Thyroid gland (tissue), 4 donors: Measurements from ENCODE around the gene ZNF502.

ENCODE experiments used
- POLR2A ChIP-seq, 2 donors: fragments of 450-650 bp; IDR thresholded peaks; one replicate each; pipeline ENCODE4 v1.6.1; 2017; ENCODE audit warnings: antibody characterized with exemption in 2 of 2, mild to moderate bottlenecking in 2 of 2, moderate library complexity in 1 of 2
- TF ChIP-seq, protein P1 (sequence below), 6 experiments: fragments of 200-600 bp in 3 of 6; fragments of 450-650 bp in 3 of 6; sonication (generic) in 3 of 6; IDR thresholded peaks; one replicate each; pipeline ENCODE4 v1.5.1; 2016 to 2019; ENCODE audit warnings: antibody characterized with exemption in 6 of 6, mild to moderate bottlenecking in 2 of 6, inconsistent platforms in 1 of 6, moderate library complexity in 1 of 6

- TF ChIP-seq, protein P1, sequence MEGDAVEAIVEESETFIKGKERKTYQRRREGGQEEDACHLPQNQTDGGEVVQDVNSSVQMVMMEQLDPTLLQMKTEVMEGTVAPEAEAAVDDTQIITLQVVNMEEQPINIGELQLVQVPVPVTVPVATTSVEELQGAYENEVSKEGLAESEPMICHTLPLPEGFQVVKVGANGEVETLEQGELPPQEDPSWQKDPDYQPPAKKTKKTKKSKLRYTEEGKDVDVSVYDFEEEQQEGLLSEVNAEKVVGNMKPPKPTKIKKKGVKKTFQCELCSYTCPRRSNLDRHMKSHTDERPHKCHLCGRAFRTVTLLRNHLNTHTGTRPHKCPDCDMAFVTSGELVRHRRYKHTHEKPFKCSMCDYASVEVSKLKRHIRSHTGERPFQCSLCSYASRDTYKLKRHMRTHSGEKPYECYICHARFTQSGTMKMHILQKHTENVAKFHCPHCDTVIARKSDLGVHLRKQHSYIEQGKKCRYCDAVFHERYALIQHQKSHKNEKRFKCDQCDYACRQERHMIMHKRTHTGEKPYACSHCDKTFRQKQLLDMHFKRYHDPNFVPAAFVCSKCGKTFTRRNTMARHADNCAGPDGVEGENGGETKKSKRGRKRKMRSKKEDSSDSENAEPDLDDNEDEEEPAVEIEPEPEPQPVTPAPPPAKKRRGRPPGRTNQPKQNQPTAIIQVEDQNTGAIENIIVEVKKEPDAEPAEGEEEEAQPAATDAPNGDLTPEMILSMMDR (IDR thresholded peaks at IDR 0.05), result no peak
- no peak for TF ChIP-seq POLR2A (IDR thresholded peaks at IDR 0.05)
Observed at GRCh38 chr3:44669760-44670159, 42.7 kb upstream of the ZNF502 start.
